ENCODE measurements around the gene HEXA.

HEXA gene

DNA sequence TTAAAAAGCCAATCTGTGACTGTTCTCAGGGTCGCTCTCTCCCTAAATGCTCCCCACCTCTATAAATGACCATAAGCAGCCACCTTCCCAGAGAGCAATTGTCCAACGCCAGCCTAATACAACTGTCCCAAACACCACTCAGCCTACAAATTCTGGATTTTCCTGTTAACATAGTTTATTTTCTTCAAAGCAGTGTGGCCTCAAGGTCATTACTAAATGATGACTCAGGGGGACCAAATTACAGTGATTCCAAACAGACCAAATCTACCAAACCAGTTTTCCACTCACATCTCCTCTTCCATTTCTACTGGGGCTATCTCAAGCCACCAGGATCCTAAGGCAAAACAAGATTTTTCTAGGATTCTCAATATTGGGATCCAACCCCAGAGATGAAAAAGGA lies 22.5 kb downstream of the HEXA start:
- Histone ChIP-seq H3K36me3 (ENCODE audit: insufficient read depth, low read length) (peaks cover 67% of the 10 kb centered on the region), H3K9ac (ENCODE audit: low read length) (no peak overlapping the region), H3K4me3 (ENCODE audit: low read depth, low read length, poor library complexity, severe bottlenecking) (no peak overlapping the region), H3K27ac (ENCODE audit: low read depth, low read length, poor library complexity, severe bottlenecking) (no peak overlapping the region), H3K79me2 (ENCODE audit: insufficient read depth, low read length) (no peaks in the 10 kb centered on the region), H3K9me3 (ENCODE audit: low read length) (no peaks in the 10 kb centered on the region), H3K4me1 (ENCODE audit: insufficient read depth, low read length, severe bottlenecking) (no peaks in the 10 kb centered on the region), H3K4me2 (ENCODE audit: low read length) (no peak overlapping the region), H4K20me1 (ENCODE audit: insufficient read depth, low read length) (no peaks in the 10 kb centered on the region), H2AFZ (ENCODE audit: low read length) (no peak overlapping the region), H3K9me2 (ENCODE audit: low read depth, low read length) (no peaks in the 10 kb centered on the region), H3K27me3 (ENCODE audit: insufficient read depth, low read length) (no peaks in the 10 kb centered on the region), H3F3A (ENCODE audit: insufficient read depth, low read length) (no peaks in the 10 kb centered on the region)
- TF ChIP-seq EZH2 (IDR thresholded peaks at IDR 0.05; ENCODE audit: borderline replicate concordance, low read length) = no peak
- TF ChIP-seq, protein P1, sequence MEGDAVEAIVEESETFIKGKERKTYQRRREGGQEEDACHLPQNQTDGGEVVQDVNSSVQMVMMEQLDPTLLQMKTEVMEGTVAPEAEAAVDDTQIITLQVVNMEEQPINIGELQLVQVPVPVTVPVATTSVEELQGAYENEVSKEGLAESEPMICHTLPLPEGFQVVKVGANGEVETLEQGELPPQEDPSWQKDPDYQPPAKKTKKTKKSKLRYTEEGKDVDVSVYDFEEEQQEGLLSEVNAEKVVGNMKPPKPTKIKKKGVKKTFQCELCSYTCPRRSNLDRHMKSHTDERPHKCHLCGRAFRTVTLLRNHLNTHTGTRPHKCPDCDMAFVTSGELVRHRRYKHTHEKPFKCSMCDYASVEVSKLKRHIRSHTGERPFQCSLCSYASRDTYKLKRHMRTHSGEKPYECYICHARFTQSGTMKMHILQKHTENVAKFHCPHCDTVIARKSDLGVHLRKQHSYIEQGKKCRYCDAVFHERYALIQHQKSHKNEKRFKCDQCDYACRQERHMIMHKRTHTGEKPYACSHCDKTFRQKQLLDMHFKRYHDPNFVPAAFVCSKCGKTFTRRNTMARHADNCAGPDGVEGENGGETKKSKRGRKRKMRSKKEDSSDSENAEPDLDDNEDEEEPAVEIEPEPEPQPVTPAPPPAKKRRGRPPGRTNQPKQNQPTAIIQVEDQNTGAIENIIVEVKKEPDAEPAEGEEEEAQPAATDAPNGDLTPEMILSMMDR (IDR thresholded peaks at IDR 0.05; ENCODE audit: low read length) = no peak

- Histone ChIP-seq H3K9me2 (ENCODE audit: low read depth, low read length) (no peaks in the 10 kb centered on the region), H3K9ac (ENCODE audit: low read length) (no peak overlapping the region), H3K4me2 (ENCODE audit: low read length) (no peak overlapping the region), H3K36me3 (ENCODE audit: insufficient read depth, low read length) (peaks cover 52% of the 10 kb centered on the region; the same call in 1 of the 2 replicates), H4K20me1 (ENCODE audit: insufficient read depth, low read length) (no peaks in the 10 kb centered on the region), H2AFZ (ENCODE audit: low read length) (no peak overlapping the region), H3K27me3 (ENCODE audit: insufficient read depth, low read length) (no peaks in the 10 kb centered on the region), H3K4me1 (ENCODE audit: insufficient read depth, low read length, severe bottlenecking) (no peaks in the 10 kb centered on the region), H3K4me3 (ENCODE audit: low read depth, low read length, poor library complexity, severe bottlenecking) (no peak overlapping the region), H3K79me2 (ENCODE audit: insufficient read depth, low read length) (no peaks in the 10 kb centered on the region), H3K27ac (ENCODE audit: low read depth, low read length, poor library complexity, severe bottlenecking) (no peak overlapping the region), H3K9me3 (ENCODE audit: low read length) (no peaks in the 10 kb centered on the region), H3F3A (ENCODE audit: insufficient read depth, low read length) (no peaks in the 10 kb centered on the region)
- TF ChIP-seq, protein P1 (IDR thresholded peaks at IDR 0.05; ENCODE audit: low read length) = no peak
- TF ChIP-seq EZH2 (IDR thresholded peaks at IDR 0.05; ENCODE audit: borderline replicate concordance, low read length) = no peak
Measured at GRCh38 chr15:72345806-72346205, 30.0 kb downstream of the HEXA start.

GRCh38 chr15:72345280-72345679 lies 30.5 kb downstream of the HEXA start:
- Histone ChIP-seq H3K27ac (ENCODE audit: low read depth, low read length, poor library complexity, severe bottlenecking) (no peak overlapping the region), H3K9ac (ENCODE audit: low read length) (no peak overlapping the region), H3K4me1 (ENCODE audit: insufficient read depth, low read length, severe bottlenecking) (no peaks in the 10 kb centered on the region), H3K36me3 (ENCODE audit: insufficient read depth, low read length) (peaks cover 46% of the 10 kb centered on the region; the same call in 1 of the 2 replicates), H3K79me2 (ENCODE audit: insufficient read depth, low read length) (no peaks in the 10 kb centered on the region), H3K27me3 (ENCODE audit: insufficient read depth, low read length) (no peaks in the 10 kb centered on the region), H3K4me2 (ENCODE audit: low read length) (no peak overlapping the region), H3K9me3 (ENCODE audit: low read length) (no peaks in the 10 kb centered on the region), H2AFZ (ENCODE audit: low read length) (no peak overlapping the region), H3F3A (ENCODE audit: insufficient read depth, low read length) (no peaks in the 10 kb centered on the region), H3K4me3 (ENCODE audit: low read depth, low read length, poor library complexity, severe bottlenecking) (no peak overlapping the region), H3K9me2 (ENCODE audit: low read depth, low read length) (no peaks in the 10 kb centered on the region), H4K20me1 (ENCODE audit: insufficient read depth, low read length) (no peaks in the 10 kb centered on the region)
- TF ChIP-seq, protein P1 (IDR thresholded peaks at IDR 0.05; ENCODE audit: low read length) = no peak
- TF ChIP-seq EZH2 (IDR thresholded peaks at IDR 0.05; ENCODE audit: borderline replicate concordance, low read length) = no peak

All from OCI-LY1 (cell line).